GM19351 (cell line): ENCODE measurements around the gene DLL4.

Experiments
- ATAC-seq: cut with Tn5 transposase; IDR thresholded peaks from one replicate; pipeline ENCODE4 v1.9.1; 2021; ENCODE audit warnings: mild to moderate bottlenecking, moderate library complexity; ENCODE audit not compliant: unreplicated experiment

Gene DLL4

GRCh38 chr15:40925863-40926658 lies 3.1 kb upstream of the DLL4 start:
- ATAC-seq = no peak

GRCh38 chr15:40926659-40927494 lies 2.3 kb upstream of the DLL4 start:
- ATAC-seq = no peak

GRCh38 chr15:40927495-40927872 lies 1.7 kb upstream of the DLL4 start:
- ATAC-seq = no peak

GRCh38 chr15:40927873-40928806 lies 1.0 kb upstream of the DLL4 start:
- no peak for ATAC-seq

- no peak for ATAC-seq
These were observed 705 bp downstream of the DLL4 start for GRCh38 chr15:40929660-40930429.

GRCh38 chr15:40930430-40931299 lies 1.5 kb downstream of the DLL4 start:
- no peak for ATAC-seq

GRCh38 chr15:40931300-40932142 lies 2.4 kb downstream of the DLL4 start:
- no peak for ATAC-seq

GRCh38 chr15:40932156-40932555 lies 3.0 kb downstream of the DLL4 start:
- ATAC-seq = no peak

- ATAC-seq = no peak
These were observed 3.7 kb downstream of the DLL4 start for GRCh38 chr15:40932649-40933516.

- ATAC-seq = no peak
These were observed 4.4 kb downstream of the DLL4 start for GRCh38 chr15:40933517-40933902.

GRCh38 chr15:40934457-40934856 lies 5.3 kb downstream of the DLL4 start:
- no peak for ATAC-seq

- no peak for ATAC-seq
These were observed 7.1 kb downstream of the DLL4 start for GRCh38 chr15:40936234-40936708.

GRCh38 chr15:40936709-40937666 lies 7.8 kb downstream of the DLL4 start:
- no peak for ATAC-seq

GRCh38 chr15:40937762-40938535 lies 8.8 kb downstream of the DLL4 start:
- ATAC-seq = no peak

GRCh38 chr15:40938536-40938870 lies 9.4 kb downstream of the DLL4 start:
- ATAC-seq = no peak
